ENCODE results near the gene MRNIP. TPM values are rescaled to one million over a fixed set of nuclear protein-coding genes. Genes with fewer than 3 reads are reported as not detected.
A peak's percentile ranks its signal among the peaks of the same experiment; 100 is the strongest.

MRNIP gene
- total and polyA plus RNA-seq, 5 donors from 2014 or later = 10.2 to 46.4 (median 18.2) TPM

GRCh38 chr5:179862296-179862695 is 3.7 kb upstream of the MRNIP start:
- ATAC-seq (ENCODE audit: low read depth in 2 of 2) = no peak

DNA sequence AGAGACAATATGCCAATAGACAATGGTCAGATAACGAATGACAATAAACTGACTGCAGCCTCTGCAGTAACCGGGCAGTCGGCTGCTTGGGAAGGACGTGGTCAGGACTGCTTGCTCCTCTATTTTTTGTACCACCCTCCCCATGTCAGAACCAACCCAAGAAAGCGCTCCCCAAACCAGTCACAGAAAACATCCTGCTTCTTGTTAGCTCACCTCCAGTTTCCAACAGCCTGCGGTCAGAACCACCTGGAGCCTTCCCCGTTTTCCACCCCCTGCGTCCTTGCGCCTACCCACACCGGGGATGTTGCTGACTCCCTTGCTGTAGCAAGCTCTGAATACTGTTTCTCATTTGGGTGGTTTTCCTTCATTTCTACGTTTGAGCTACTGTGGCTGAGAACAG is 1.7 kb upstream of the MRNIP start:
- Mint-ChIP-seq H3K36me3 (peaks cover 10% of the 10 kb centered on the region), H3K4me1 (peaks cover 0 to 31% (median 16%) of the 10 kb centered on the region in 4 donors), H3K27me3 (no peaks in the 10 kb centered on the region), H3K4me3 (peak overlapping the region; percentile 74 to 99 (median 92)), H3K27ac (no peak overlapping the region), H3K9me3 (no peaks in the 10 kb centered on the region)
- Histone ChIP-seq H3K27ac (ENCODE audit: insufficient read depth, low read length, poor library complexity, severe bottlenecking) (no peak overlapping the region), H3K27me3 (ENCODE audit: control insufficient read depth, insufficient read depth, low read length) (no peaks in the 10 kb centered on the region), H3K36me3 (ENCODE audit: control insufficient read depth, insufficient read depth, low read length) (peaks cover 10% of the 10 kb centered on the region), H3K4me3 (ENCODE audit: low read depth, low read length) (no peak overlapping the region), H3K9me3 (ENCODE audit: control insufficient read depth in 2 of 2, low read length in 2 of 2) (no peaks in the 10 kb centered on the region), H3K4me1 (ENCODE audit: control insufficient read depth, insufficient read depth, low read length, poor library complexity, severe bottlenecking) (peaks cover 13% of the 10 kb centered on the region)
- no peak for ATAC-seq (ENCODE audit: low read depth in 2 of 2)
- no peak for DNase-seq

More at GRCh38 chr5:179862296-179862695, 3.7 kb upstream of the MRNIP start:
- Histone ChIP-seq H3K27ac (ENCODE audit: insufficient read depth, low read length, poor library complexity, severe bottlenecking) (no peak overlapping the region), H3K36me3 (ENCODE audit: control insufficient read depth, insufficient read depth, low read length) (peaks cover 10% of the 10 kb centered on the region), H3K27me3 (ENCODE audit: control insufficient read depth, insufficient read depth, low read length) (no peaks in the 10 kb centered on the region), H3K4me1 (ENCODE audit: control insufficient read depth, insufficient read depth, low read length, poor library complexity, severe bottlenecking) (peaks cover 13% of the 10 kb centered on the region), H3K4me3 (ENCODE audit: low read depth, low read length) (no peak overlapping the region), H3K9me3 (ENCODE audit: control insufficient read depth in 2 of 2, low read length in 2 of 2) (no peaks in the 10 kb centered on the region)
- no peak for DNase-seq
- Mint-ChIP-seq H3K27me3 (no peaks in the 10 kb centered on the region), H3K27ac (peak overlapping the region in 1 of 3 donors; percentile 38), H3K9me3 (no peaks in the 10 kb centered on the region), H3K4me1 (peaks cover 0 to 20% (median 12%) of the 10 kb centered on the region in 4 donors), H3K4me3 (peak overlapping the region in 1 of 4 donors; percentile 21), H3K36me3 (peaks cover 14% of the 10 kb centered on the region)

DNA sequence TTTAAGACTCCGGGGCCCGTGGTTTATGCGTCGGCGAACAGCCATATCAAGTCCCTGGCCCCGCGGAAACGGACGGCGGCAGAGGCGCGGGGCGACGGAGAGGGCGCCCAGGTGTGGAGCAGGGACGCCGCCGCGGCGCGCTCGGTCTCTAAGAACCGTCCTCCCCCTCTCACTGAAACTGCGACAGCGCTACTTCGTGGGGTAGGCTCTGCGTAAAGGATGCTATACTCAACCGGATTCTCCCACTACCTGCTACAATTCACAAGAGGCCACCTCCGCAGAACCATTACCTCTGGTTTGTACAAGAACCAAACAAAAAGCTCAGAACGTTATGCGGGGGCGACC is 404 bp downstream of the MRNIP start:
- Mint-ChIP-seq H3K27me3 (no peaks in the 10 kb centered on the region), H3K27ac (peak overlapping the region; percentile 86 to 94 (median 89)), H3K4me3 (peak overlapping the region; percentile 97 to 99 (median 98)), H3K4me1 (peaks cover 0 to 38% (median 17%) of the 10 kb centered on the region in 4 donors), H3K9me3 (no peaks in the 10 kb centered on the region), H3K36me3 (peaks cover 5% of the 10 kb centered on the region)
- no peaks in the 10 kb centered on the region for H3K9me3 ChIP-seq (ENCODE audit: control insufficient read depth in 2 of 2, low read length in 2 of 2)
- DNase-seq = peak; percentile 36 to 72 (median 61)
- no peaks in the 10 kb centered on the region for H3K27me3 ChIP-seq (ENCODE audit: control insufficient read depth, insufficient read depth, low read length)
- peak; percentile 67 to 69 for ATAC-seq (ENCODE audit: low read depth in 2 of 2)
- peak overlapping the region; percentile 72 for H3K27ac ChIP-seq (ENCODE audit: insufficient read depth, low read length, poor library complexity, severe bottlenecking)
- H3K4me3 ChIP-seq (ENCODE audit: low read depth, low read length) = peak overlapping the region; percentile 89
- peaks cover 13% of the 10 kb centered on the region for H3K4me1 ChIP-seq (ENCODE audit: control insufficient read depth, insufficient read depth, low read length, poor library complexity, severe bottlenecking)
- H3K36me3 ChIP-seq (ENCODE audit: control insufficient read depth, insufficient read depth, low read length) = peaks cover 4% of the 10 kb centered on the region

DNA sequence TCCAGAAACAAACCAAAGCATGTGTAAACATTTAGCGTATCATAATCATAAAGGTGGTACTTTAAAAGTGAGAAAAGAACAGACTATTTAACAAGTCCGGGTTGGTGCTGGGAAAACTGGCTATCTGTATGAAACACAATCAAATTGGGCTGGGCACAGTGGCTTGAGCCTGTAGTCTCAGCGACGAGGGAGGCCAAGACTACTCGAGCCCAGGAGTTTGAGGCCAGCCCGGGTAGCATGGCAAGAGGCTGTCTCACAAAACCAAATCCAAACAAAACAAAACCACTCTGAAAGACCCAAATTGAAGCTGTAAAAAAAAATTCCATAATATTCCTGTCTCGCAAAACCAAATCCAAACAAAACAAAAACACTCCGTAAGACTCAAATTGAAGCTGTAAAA is 4.3 kb downstream of the MRNIP start:
- Histone ChIP-seq H3K9me3 (ENCODE audit: control insufficient read depth in 2 of 2, low read length in 2 of 2) (no peaks in the 10 kb centered on the region), H3K4me3 (ENCODE audit: low read depth, low read length) (no peak overlapping the region), H3K27me3 (ENCODE audit: control insufficient read depth, insufficient read depth, low read length) (no peaks in the 10 kb centered on the region), H3K4me1 (ENCODE audit: control insufficient read depth, insufficient read depth, low read length, poor library complexity, severe bottlenecking) (peaks cover 10% of the 10 kb centered on the region), H3K36me3 (ENCODE audit: control insufficient read depth, insufficient read depth, low read length) (peaks cover 35% of the 10 kb centered on the region), H3K27ac (ENCODE audit: insufficient read depth, low read length, poor library complexity, severe bottlenecking) (no peak overlapping the region)
- no peaks in the 10 kb centered on the region for H3K27me3 Mint-ChIP-seq
- no peak overlapping the region for H3K4me3 Mint-ChIP-seq
- ATAC-seq (ENCODE audit: low read depth in 2 of 2) (no peak), DNase-seq (no peak)
- peaks cover 0 to 1% (median 0%) of the 10 kb centered on the region in 7 donors for H3K9me3 Mint-ChIP-seq
- H3K4me1 Mint-ChIP-seq = peaks cover 0 to 38% (median 19%) of the 10 kb centered on the region in 4 donors
- H3K27ac Mint-ChIP-seq = no peak overlapping the region
- peaks cover 9% of the 10 kb centered on the region for H3K36me3 Mint-ChIP-seq

DNA sequence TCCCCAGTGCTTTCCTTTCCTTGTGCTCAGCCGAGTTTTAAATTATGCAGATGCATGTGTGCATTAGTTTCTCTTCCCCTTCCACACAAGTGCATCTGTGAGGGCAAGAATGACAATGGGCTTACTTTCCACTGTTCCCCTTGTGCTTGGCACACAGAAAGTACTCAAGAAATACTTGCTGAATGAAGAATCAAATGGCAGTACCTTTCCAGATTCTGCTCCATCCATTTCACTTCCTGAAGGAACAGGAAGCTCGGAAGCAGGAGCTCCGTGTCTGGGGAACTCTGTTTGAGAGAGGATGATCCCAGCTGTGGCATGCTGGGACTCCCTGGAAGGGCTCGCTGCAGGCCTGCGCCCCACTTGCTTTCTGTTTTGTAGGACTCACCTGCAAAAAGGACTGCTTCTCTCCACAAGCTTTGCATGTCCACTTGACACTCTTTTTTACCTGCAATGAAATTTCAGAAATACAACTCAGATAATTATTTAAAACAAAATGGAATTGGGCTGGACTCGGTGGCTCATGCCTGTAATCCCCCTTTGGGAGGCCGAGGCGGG is 5.5 kb downstream of the MRNIP start:
- peaks cover 9% of the 10 kb centered on the region for H3K36me3 Mint-ChIP-seq
- no peak overlapping the region for H3K4me3 Mint-ChIP-seq
- H3K27me3 ChIP-seq (ENCODE audit: control insufficient read depth, insufficient read depth, low read length) = no peaks in the 10 kb centered on the region
- peaks cover 0 to 33% (median 14%) of the 10 kb centered on the region in 4 donors for H3K4me1 Mint-ChIP-seq
- no peak overlapping the region for H3K27ac ChIP-seq (ENCODE audit: insufficient read depth, low read length, poor library complexity, severe bottlenecking)
- H3K9me3 Mint-ChIP-seq = peaks cover 0 to 1% (median 0%) of the 10 kb centered on the region in 7 donors
- no peak overlapping the region for H3K4me3 ChIP-seq (ENCODE audit: low read depth, low read length)
- peak in 1 of 2 donors; percentile 34 for ATAC-seq (ENCODE audit: low read depth in 2 of 2)
- peaks cover 42% of the 10 kb centered on the region for H3K36me3 ChIP-seq (ENCODE audit: control insufficient read depth, insufficient read depth, low read length)
- DNase-seq = no peak
- H3K27me3 Mint-ChIP-seq = no peaks in the 10 kb centered on the region
- no peak overlapping the region for H3K27ac Mint-ChIP-seq
- no peaks in the 10 kb centered on the region for H3K9me3 ChIP-seq (ENCODE audit: control insufficient read depth in 2 of 2, low read length in 2 of 2)
- H3K4me1 ChIP-seq (ENCODE audit: control insufficient read depth, insufficient read depth, low read length, poor library complexity, severe bottlenecking) = peaks cover 2% of the 10 kb centered on the region

GRCh38 chr5:179841621-179842020 is 17.0 kb downstream of the MRNIP start:
- Mint-ChIP-seq H3K27me3 (no peaks in the 10 kb centered on the region), H3K4me3 (no peak overlapping the region), H3K9me3 (peaks cover 0 to 4% (median 2%) of the 10 kb centered on the region in 7 donors), H3K27ac (peak overlapping the region in 1 of 3 donors; percentile 42), H3K36me3 (peaks cover 34% of the 10 kb centered on the region), H3K4me1 (peaks cover 6 to 8% (median 7%) of the 10 kb centered on the region in 4 donors)
- ATAC-seq (ENCODE audit: low read depth in 2 of 2) (no peak), DNase-seq (no peak)
- H3K4me1 ChIP-seq (ENCODE audit: control insufficient read depth, insufficient read depth, low read length, poor library complexity, severe bottlenecking) = peaks cover 9% of the 10 kb centered on the region
- H3K36me3 ChIP-seq (ENCODE audit: control insufficient read depth, insufficient read depth, low read length) = peaks cover 27% of the 10 kb centered on the region
- no peaks in the 10 kb centered on the region for H3K27me3 ChIP-seq (ENCODE audit: control insufficient read depth, insufficient read depth, low read length)
- peaks cover 0 to 3% of the 10 kb centered on the region in 2 experiments for H3K9me3 ChIP-seq (ENCODE audit: control insufficient read depth in 2 of 2, low read length in 2 of 2)
- H3K27ac ChIP-seq (ENCODE audit: insufficient read depth, low read length, poor library complexity, severe bottlenecking) = no peak overlapping the region
- H3K4me3 ChIP-seq (ENCODE audit: low read depth, low read length) = no peak overlapping the region

DNA sequence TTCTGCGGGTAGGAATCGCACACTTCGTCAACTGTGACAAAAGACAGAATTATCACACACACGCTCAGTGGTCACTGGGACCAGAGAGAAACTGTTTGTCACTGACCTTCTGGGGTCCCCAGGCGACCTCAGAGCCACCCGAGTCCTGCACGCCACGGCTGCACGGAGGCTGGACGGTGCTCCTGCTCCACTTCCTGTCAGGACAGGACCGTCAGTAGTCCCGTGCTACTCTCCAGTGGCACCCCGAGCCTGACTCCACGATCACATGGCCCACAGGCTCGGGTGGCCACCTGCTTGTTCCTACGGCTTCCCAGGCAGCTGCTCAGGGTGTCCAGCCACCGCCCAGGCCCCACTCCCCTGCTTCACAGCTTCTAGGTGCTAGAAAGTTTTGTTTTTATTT is 17.9 kb downstream of the MRNIP start:
- Mint-ChIP-seq H3K36me3 (peaks cover 35% of the 10 kb centered on the region), H3K9me3 (peaks cover 0 to 3% (median 2%) of the 10 kb centered on the region in 7 donors), H3K4me3 (no peak overlapping the region), H3K27me3 (no peaks in the 10 kb centered on the region), H3K4me1 (peaks cover 10 to 17% (median 13%) of the 10 kb centered on the region in 4 donors), H3K27ac (no peak overlapping the region)
- no peak for DNase-seq
- Histone ChIP-seq H3K27me3 (ENCODE audit: control insufficient read depth, insufficient read depth, low read length) (no peaks in the 10 kb centered on the region), H3K4me3 (ENCODE audit: low read depth, low read length) (no peak overlapping the region), H3K27ac (ENCODE audit: insufficient read depth, low read length, poor library complexity, severe bottlenecking) (no peak overlapping the region), H3K9me3 (ENCODE audit: control insufficient read depth in 2 of 2, low read length in 2 of 2) (peaks cover 0 to 3% of the 10 kb centered on the region in 2 experiments), H3K36me3 (ENCODE audit: control insufficient read depth, insufficient read depth, low read length) (peaks cover 30% of the 10 kb centered on the region), H3K4me1 (ENCODE audit: control insufficient read depth, insufficient read depth, low read length, poor library complexity, severe bottlenecking) (peaks cover 17% of the 10 kb centered on the region)
- no peak for ATAC-seq (ENCODE audit: low read depth in 2 of 2)

- no peak overlapping the region for H3K4me3 ChIP-seq (ENCODE audit: low read depth, low read length)
- Mint-ChIP-seq H3K27ac (no peak overlapping the region), H3K27me3 (no peaks in the 10 kb centered on the region), H3K9me3 (peaks cover 0 to 3% (median 2%) of the 10 kb centered on the region in 7 donors), H3K36me3 (peaks cover 36% of the 10 kb centered on the region), H3K4me3 (no peak overlapping the region), H3K4me1 (peaks cover 10 to 19% (median 14%) of the 10 kb centered on the region in 4 donors)
- peaks cover 17% of the 10 kb centered on the region for H3K4me1 ChIP-seq (ENCODE audit: control insufficient read depth, insufficient read depth, low read length, poor library complexity, severe bottlenecking)
- peaks cover 30% of the 10 kb centered on the region for H3K36me3 ChIP-seq (ENCODE audit: control insufficient read depth, insufficient read depth, low read length)
- H3K9me3 ChIP-seq (ENCODE audit: control insufficient read depth in 2 of 2, low read length in 2 of 2) = peaks cover 0 to 3% of the 10 kb centered on the region in 2 experiments
- DNase-seq (no peak), ATAC-seq (ENCODE audit: low read depth in 2 of 2) (no peak)
- H3K27me3 ChIP-seq (ENCODE audit: control insufficient read depth, insufficient read depth, low read length) = no peaks in the 10 kb centered on the region
- H3K27ac ChIP-seq (ENCODE audit: insufficient read depth, low read length, poor library complexity, severe bottlenecking) = no peak overlapping the region
Observed at GRCh38 chr5:179840321-179840720, 18.3 kb downstream of the MRNIP start.
